HG03342 (cell line): ENCODE results near the gene KCNAB1.

Source experiments
- ATAC-seq: cut with Tn5 transposase; IDR thresholded peaks from one replicate; pipeline ENCODE4 v1.9.1; 2021; ENCODE audit warnings: mild to moderate bottlenecking, moderate library complexity; ENCODE audit not compliant: unreplicated experiment

Gene KCNAB1

DNA sequence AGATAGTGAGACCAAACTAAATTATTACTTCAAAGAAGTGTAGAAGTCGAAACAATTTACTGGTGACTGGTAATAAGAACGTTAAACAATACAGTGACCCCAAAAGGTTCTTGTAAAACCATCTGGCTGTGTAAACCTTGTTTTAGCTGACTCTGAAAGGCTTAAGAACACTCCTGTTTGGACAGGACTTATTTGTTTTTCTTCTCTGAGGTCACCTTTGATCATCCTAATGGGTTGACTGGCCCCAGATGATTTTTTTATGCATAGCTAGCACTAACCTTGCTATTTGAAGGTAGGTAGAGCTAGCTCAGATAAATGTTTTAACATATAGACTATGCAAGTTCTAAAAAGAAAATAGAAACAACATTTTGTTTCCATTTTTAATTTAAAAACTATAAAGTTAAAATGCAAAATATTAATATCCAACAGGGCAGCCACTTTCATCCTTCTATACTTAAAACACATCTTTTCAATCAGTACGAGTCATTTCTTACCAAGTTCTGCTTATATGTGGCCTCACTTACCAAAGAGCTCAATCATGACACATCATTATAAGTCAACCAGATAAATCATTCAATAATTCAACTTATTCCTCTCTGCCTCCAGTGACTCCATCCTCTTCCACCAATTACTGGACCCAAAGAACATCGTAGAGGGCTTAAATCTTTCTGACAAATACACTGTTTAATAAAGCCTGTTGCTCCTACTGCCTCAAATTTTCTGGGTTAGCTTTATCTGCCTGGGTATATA, 275.8 kb downstream of the KCNAB1 start:
- ATAC-seq, result no peak

DNA sequence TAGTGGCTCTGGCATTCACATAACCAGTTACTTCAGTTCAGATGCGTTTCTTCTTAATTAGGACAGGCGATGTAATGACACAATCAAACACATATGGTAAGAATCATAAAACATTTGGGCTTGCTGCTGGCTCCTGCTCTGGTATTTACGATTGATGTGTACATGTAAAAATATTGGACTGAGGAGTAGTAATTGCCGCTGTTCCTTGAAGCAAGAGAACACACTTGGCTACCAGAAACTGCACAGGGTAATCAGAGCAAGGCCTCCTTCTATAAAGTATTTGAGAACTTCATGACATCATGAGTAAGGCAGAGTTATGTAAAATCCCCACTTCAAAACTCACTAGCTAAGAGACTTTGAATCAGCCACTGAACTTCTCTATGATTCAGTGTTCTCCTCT, 276.5 kb downstream of the KCNAB1 start:
- ATAC-seq, result no peak

DNA sequence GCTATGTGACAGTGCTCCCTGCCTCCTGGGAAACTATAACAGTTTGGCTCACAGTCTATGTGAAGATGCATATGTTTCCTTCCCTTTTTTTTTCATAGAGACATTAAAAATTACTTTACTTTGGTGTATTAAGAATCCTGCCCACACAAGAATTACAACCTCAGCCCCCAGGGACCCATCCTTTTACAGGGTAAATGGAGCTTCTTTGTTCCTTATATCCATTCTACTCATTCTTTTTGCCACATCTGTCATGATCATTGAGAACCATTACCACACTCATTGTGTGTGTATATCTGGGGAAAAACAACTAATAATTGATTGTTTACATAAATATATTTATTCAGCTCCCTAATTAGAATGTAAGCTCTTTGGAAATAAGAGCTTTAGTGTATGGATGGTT, 277.2 kb downstream of the KCNAB1 start:
- no peak for ATAC-seq

DNA sequence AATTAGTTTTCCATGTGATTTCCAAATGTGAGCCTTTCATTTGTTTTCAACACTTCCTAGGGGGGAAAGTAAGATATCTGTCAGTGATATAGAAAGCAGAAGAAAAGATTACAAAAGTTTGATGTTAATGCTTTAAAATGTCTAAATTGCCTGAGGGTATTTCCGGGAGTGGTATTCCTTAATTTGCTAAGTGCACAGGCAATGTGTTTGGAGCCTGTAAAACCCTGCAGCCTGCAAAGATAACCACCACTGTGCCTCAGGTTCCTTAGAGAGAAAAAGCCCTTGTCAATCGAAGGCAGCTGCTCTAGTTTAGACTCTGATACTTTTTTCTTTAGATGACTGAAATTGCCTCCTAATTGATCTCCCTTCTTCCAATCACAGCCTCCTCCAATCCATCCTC, 279.7 kb downstream of the KCNAB1 start:
- no peak for ATAC-seq

DNA sequence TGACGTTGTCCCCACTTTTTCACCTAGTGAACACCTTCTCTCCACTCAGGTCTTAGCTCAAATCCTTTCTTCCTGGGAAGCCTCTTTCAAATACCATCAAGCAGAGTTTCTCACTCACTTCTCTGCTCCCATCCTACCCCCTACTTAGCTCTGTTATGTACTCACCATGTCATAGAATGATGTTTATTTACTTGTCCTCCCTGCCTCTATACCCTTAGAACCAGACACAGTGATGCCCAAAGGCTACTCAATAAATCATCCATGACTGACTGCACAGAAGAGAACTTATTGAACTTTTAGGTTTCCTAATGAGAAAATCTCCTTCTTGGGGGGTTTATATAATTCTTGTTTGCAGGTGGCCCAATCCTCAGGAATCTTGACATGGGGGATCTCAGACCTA, 280.4 kb downstream of the KCNAB1 start:
- ATAC-seq, result no peak

DNA sequence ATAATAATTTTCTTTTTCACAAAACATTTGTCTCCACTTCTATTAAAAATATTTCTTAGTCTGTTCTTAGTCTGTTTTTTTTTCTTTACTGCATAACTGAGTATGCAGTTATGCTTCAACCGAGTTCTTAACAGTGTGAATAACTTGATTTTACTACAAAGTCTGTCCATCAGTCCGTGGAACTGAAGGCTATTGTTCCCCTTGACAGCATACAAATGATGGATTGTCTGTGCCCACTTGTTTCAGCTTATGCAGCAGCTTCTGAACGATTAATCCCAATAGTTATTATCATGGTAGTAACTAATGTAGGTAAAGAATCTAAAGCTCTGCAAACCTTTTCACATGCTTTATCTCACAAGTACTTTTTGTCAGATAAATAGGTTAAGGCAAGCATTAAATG, 283.8 kb downstream of the KCNAB1 start:
- no peak for ATAC-seq

DNA sequence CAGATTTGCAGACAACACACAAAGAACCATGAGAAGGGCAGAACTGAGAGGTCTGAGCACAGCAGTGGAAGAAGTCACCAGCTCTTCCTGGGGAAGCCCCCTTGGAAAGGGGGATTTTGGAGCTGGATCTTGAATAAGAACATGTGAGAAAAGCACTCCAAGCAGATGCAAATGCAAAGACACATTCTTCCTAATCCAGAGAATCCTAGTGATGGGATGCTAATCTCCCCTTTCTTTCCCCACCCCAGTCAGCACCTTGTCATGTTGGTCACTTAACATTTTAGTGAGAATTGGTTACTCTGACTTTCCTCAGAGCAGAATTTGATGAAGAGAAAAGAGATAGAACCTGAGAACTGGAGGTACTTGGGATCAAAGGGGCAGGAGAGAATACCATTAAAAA, 286.0 kb downstream of the KCNAB1 start:
- no peak for ATAC-seq

DNA sequence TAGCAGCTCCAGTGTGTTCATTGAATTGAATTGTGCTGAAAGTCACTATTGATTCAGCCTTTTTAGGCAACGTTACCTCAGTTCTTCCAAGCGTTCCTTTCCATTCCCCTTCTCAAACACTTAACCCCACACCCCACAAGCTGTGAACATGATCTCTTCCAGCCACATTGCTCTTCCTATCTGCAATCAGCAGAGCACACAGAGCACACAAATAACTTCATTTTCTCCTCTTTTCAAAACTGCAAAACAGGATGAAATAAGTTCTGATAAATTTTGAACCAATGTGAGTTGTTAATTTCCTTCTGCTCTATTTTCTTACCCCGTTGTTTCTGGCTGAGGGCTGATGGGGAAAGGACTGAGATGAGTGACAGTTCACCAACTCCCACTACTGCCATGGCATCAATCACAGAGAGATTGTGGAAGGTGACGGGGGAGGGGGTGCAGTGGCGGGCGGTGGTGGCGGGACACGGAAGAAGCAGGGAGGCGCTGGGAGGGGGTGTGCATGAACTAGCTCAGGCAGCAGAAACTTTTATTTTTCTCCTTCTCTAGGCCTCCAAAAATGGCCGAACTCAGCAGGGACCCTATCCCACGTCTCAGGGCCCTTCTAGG, 287.3 kb downstream of the KCNAB1 start:
- ATAC-seq, result no peak

DNA sequence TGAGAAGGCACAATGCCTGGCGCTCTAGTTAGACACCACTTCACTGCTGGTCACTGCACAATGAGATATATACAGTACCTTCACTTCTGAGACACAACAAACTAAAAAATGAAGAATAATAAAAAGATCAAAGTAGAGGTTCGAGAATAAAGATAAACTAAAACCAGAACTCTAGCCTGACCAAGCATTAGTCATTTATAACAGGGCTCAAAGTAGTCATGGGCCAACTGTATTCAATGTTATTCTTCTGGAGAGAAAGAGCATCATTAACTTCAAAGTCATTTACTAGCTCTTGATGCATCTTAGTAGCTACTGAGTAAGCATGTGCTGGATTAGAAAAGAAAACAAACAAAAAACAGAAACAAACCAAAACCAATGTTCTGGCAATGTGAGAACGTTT, 289.3 kb downstream of the KCNAB1 start:
- ATAC-seq, result no peak

DNA sequence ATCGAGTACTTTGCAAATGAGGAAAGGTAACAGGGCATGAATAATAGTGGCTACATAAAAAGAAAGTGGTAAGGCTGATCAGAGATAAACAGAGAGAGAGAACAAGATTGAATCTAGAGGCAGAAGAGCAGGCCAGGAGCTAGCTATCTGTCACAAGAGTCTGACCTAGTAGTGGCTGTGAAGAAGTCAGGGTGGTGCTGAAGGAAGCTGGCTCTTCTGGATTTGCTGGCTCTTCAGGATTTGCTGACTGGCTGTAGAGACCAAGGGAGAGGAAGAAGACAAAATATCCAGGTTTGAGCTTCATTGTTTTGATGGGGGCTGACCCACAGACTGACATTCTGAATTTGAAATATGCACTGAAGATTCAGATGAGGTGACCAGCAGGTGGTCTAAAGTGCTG, 292.2 kb downstream of the KCNAB1 start:
- no peak for ATAC-seq

DNA sequence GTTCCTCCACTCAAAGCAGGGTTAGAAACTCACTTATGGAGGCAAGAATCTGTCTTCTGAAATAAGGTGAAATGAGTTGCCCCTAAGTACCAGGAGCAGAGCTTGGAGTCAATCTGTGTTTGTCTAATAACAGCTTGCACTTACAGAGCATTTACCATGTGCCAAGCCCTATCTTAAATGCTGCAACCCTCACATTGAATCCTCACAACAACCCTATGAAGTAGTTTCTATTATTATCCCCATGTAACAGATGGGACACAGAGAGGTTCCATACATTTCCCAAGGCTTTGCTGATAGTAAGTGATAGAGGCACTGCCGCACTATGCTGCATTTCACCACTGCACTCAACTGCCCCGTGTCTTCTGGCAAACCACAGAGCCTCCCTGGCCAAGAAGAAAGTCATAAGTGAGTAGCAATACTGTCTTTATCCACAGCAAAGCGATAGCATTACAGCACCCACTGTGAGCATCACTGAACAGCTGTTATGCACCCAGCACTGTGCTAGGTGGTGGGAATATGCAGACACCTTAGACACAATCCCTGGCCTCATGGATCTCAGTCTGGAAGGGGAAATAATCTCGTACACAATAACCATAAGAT, 293.0 kb downstream of the KCNAB1 start:
- no peak for ATAC-seq

DNA sequence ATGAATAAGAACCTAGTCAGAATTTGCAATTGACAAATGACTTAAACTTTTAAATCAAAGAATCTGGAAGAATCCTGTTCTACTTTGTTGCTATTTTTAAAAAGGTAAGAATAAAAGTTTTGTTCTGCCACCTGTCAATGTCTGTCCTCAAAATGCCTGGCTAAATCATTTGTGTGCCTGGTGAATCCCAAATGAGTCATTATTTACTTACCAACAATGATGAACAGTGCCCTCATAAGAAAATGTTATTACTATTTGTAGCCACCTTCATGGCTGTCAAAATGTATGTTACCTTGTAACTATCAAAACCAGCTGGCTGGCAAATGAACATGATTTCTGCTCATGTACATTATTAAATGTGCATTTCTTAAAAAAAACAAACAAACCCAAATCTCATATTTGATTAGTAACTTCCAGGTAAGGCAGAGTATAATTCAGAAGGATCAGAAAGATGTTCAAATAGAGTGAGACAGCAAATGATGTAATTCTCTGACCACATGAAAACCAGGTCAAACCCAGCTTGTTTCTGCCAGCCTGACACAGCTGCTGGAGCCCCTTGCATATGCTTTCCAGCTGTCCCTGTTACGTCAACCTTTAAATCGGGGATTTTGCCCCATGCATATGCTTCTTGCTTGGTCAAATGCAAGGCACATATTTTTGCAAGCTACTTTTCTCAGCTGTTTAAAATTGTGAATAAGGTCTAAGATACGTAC, 296.6 kb downstream of the KCNAB1 start:
- ATAC-seq, result no peak

DNA sequence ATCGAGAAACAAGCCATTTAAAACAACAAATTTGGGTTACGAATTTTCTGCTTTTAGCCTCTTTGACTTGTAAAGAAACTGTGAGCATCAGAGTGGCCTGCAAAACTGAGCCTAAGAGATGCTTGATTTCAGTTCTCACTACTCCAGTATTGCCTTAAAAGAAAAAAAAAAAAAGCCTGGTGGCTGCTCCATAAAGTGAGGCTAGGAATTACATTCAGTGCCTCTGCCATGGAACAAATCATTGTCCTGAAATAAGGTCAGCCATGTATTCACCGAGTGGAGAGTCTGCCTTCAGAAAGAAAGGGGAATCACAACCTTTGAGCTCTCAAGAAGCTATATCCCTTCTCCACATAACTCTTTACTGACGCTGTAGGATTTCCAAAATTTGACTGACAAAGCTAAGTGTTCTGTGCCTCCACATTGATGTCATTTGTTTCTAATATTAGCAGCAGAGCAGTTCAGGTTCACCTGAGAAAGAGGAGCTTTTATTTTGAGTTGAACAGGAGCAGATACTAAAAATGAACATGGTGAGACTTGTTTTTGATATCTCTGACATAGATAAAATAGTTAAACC, 297.3 kb downstream of the KCNAB1 start:
- ATAC-seq, result no peak

DNA sequence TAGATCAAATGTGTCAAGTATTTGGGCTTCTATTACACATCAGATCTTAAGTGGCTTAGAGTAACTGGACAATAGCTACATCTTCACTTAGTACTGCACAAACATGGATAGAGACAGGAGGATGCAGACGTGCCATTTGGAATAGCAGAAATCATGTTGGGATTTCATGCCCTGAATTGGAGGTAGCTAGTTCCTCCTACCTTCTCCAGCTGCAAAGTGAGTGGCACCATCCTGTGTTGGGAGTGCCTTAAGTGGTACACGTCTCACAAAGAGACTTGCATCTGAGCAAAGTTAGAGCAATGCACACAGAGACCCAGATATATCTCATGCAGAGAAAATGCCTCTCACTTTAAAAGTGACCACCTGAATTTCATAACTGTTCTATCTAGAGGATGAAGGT, 298.1 kb downstream of the KCNAB1 start:
- ATAC-seq, result no peak

DNA sequence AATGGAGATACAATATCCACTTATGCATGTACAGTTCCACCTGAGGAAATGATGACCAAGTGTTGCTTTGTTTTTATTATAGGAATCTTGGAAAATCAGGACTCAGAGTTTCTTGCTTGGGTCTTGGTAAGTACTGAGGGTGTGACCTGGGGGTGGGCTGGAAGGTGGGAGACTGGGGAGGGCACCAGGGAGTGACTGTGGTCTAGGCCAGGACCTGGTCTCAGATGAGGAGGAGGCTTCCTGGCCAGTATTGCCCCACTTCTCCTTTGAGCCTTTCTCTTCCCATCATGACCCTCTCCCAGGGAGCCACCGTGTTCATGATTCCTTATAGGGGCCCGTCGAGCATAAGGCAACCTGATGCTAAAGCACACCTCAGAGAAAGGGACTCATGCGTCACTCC, 301.2 kb downstream of the KCNAB1 start:
- ATAC-seq, result no peak

DNA sequence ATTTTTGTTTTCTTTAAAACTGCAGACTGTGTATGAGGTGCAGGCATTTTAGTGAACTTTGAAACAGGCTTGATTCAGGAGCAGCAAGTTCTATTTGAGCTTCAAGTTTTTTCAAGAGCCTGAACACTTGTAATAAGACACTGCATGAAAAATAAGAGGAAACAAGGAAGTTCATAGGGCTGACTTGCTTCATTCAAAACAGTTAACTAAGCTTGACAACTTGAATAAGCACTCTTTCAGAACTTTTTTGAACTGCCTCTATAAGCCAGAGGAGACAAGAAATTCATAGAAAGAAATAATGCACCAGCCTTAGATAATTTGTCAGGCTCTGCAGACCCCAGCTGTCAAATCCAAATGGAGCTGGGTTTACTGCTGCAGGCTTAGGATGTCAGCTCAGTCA, 304.4 kb downstream of the KCNAB1 start:
- ATAC-seq, result no peak

DNA sequence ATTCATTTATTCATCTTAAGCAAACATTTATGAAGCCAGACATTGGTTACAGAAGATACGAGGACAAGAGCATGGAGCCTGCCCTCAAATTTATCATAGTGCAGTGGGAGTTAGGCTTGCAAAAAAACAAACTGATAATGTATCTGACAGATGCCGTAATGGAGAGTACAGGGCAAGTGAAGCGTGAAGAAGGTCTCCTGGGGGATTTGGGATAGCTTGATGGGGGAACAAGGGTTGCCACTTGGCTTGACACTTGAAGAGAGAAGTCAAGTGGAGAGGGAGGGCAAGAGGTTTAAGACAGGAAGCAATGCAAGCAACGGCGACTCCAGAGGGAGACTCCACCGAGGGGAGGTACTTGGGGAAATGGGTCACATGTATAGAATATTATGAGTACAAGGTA, 305.3 kb downstream of the KCNAB1 start:
- no peak for ATAC-seq

DNA sequence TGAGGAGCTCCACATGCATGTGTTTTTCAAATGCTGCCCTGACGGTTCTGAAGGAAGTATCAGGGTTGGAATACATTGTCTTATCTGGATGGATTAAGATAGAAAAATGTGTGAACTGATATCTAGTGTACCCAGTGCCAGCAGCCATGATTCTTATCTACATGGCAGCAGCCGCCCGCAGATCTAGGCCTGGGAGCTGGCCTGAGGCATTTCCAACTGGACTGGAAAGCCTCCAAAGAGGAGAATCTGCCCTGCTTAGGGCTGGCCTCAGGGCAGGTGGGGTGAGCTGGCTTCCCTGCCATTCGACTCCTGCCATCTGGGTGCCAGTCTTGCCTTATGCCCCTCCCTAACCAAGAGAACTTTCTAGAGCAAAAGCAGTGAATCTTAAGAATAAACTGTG, 308.7 kb downstream of the KCNAB1 start:
- ATAC-seq, result no peak

DNA sequence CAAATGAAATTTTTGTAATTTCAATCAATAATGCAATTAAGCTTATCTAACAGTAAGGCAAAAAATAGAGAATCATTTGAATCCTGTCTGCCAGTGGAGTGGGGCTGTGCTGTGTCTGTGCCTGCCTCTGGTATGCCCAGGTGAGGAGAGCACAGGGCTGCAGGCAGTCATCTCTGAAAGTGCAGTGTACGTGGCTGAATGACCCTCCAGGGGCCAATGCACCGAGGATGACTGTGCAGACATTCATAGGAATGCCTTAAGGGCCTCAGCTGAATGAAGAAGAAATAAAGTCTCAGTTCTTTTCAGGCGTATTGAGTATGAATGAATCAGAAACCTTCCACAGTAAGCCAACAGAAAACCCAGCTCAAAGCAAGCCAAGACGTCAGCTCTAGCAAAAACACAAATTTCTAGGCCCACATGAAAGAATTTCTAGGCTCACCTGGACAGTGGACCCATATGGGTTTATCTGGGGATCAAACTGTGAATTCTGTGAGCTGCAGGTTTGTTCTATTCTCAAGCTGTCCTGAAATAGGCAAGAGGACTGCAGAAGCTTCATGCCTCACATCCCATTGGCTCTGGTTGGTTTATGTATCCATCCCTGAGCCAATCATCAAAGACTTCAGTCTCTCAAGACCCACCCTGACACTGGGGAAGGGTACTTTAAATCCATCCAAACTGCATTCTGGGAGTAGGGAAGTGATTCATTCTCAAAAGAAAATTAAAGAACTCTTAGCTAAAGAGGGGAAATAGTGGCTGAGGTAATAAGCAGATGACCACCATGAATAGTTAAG, 311.2 kb downstream of the KCNAB1 start:
- ATAC-seq, result no peak

DNA sequence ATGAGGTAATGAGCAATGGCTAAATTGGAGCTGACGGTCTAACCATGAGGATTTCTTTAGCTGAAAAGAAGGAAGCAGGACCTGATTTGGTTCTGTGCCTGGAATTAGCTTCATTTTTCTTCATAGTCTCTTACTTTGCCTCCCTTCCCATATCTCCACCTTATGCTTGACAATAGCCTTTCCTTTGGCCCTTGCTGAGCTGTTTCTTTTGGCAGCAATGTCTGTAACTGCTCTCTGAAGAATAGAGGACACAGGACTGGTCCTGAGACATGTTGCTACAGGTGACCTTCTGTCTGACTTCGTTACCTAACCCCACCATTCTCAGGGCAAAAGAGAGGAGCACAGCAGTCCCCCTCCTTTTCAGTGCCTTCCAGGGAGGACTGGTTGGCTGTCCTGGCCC, 312.2 kb downstream of the KCNAB1 start:
- no peak for ATAC-seq

DNA sequence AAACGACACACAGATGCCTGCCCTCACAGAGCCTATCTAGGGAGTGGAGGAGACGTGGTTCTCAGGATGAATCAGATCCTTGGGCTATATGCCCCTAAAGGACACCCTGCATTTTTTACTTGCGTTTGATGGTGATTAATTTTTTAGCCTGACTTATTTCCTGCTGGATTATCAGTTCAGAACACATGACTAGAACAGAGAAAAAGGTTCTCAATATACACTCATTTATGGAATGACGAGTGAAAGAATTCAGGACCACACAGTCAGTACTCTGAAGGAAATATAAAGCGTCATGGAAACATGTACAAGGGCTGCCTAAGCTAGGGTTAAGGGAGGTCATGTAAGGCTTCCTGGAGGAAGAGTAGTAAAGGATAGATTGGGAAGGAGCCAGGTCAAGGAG, 312.8 kb downstream of the KCNAB1 start:
- no peak for ATAC-seq
